Measurements from ENCODE around the gene MRPL46.

Gene MRPL46

DNA sequence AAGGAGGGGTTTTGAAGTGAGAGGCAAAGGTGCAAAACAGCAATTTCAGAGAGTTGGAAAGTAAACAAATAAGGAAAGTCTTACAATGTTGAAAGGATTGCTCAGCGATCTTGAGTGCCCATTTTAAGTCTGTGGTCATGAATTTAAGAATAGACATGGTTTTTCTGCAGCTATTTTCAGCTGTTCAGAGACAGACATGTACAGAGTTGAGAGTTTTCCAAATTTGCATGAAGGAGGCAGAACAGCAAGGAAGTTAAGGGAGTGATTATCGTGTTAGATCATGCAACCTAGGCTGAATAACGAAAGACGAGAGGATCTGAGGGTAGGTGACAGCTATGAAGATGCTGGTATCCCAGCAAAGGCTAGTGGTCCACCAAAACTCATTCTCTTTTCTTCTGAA lies 42.1 kb upstream of the MRPL46 start:
- DNase-seq (ENCODE audit: extremely low spot score): no peak
- ChIA-PET POLR2A (no interaction called here), CTCF (interaction anchor here (1.6 to 2.0 kb wide), 2 partner anchors 10 to 13 kb away, joined by 3 to 4 read pairs; no protein-coding TSS in a partner anchor)
- TF ChIP-seq, protein P1, sequence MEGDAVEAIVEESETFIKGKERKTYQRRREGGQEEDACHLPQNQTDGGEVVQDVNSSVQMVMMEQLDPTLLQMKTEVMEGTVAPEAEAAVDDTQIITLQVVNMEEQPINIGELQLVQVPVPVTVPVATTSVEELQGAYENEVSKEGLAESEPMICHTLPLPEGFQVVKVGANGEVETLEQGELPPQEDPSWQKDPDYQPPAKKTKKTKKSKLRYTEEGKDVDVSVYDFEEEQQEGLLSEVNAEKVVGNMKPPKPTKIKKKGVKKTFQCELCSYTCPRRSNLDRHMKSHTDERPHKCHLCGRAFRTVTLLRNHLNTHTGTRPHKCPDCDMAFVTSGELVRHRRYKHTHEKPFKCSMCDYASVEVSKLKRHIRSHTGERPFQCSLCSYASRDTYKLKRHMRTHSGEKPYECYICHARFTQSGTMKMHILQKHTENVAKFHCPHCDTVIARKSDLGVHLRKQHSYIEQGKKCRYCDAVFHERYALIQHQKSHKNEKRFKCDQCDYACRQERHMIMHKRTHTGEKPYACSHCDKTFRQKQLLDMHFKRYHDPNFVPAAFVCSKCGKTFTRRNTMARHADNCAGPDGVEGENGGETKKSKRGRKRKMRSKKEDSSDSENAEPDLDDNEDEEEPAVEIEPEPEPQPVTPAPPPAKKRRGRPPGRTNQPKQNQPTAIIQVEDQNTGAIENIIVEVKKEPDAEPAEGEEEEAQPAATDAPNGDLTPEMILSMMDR (IDR thresholded peaks at IDR 0.05; ENCODE audit: control extremely low read depth, extremely low read depth, low read depth, missing control alignments): no peak

DNA sequence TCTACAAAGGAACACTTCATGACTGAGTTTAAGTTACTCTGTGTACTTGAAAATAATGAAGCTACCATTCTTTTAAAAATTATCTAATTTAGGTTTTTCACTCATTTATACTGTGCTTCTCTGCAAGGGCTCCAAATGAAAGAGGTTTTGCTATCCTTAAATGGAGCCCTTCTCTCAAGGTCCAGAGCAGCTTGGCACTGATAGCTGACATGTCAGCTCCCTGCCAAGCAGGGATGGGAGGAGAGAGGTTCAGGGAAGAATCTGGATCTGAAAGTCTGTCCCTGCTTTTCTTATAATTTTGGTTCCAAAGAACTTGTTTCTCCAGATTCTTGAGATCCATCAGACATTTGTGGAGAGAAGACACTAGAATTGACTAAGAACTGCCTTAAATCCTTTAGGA lies 39.4 kb upstream of the MRPL46 start:
- POLR2A ChIA-PET: no interaction called here
- CTCF ChIA-PET: interaction anchor here (1.0 to 2.5 kb wide), 5 partner anchors 10 to 37 kb away, joined by 3 to 8 read pairs (median 3); no protein-coding TSS in a partner anchor
- no peak for DNase-seq (ENCODE audit: extremely low spot score)
- TF ChIP-seq, protein P1 (IDR thresholded peaks at IDR 0.05; ENCODE audit: control extremely low read depth, extremely low read depth, low read depth, missing control alignments): no peak

DNA sequence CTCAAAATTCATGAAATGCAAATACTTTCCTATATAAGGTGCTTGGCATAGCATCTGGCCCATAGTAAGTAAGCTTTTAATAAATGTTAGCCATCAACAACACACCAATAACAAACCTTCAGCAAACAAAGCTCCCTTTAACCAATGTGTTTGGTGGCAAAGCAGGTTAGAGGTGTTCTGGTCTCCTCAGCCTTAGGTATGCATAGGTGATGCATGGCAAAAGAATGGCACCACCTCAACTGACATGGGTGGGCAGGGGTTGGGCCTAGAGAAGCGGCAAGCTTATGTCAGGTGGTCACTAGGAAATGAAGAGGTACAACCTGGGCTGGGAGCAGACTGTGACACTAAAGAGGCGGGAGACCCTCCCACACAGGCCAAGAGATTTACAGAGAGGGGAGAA lies 38.5 kb upstream of the MRPL46 start:
- DNase-seq (ENCODE audit: extremely low spot score): no peak
- ChIA-PET CTCF (interaction anchor here (1.1 to 1.5 kb wide), 3 partner anchors 11 to 13 kb away, joined by 3 to 7 read pairs (median 3); no protein-coding TSS in a partner anchor), POLR2A (no interaction called here)
- TF ChIP-seq, protein P1 (IDR thresholded peaks at IDR 0.05; ENCODE audit: control extremely low read depth, extremely low read depth, low read depth, missing control alignments): no peak

DNA sequence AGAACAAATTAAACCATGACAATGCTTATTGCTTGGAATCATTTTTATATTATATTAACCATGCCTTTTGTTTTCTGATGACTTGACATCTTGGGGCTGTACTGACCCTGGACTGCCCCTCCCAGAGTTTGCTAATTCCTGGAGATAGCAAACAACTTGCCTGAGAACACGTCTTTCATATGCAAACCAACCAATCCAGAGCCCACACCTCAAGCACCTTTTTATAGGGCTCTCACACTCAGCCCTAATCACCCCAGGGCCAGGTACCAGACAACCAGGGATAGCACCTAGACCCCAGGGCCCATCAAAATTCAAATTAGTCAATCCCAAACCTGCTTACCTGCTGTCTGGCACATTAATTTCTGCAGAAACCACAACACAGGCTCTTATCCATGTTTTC lies 37.3 kb upstream of the MRPL46 start:
- DNase-seq (ENCODE audit: extremely low spot score): no peak
- TF ChIP-seq, protein P1 (IDR thresholded peaks at IDR 0.05; ENCODE audit: control extremely low read depth, extremely low read depth, low read depth, missing control alignments): no peak
- CTCF ChIA-PET: no interaction called here
- POLR2A ChIA-PET: no interaction called here

DNA sequence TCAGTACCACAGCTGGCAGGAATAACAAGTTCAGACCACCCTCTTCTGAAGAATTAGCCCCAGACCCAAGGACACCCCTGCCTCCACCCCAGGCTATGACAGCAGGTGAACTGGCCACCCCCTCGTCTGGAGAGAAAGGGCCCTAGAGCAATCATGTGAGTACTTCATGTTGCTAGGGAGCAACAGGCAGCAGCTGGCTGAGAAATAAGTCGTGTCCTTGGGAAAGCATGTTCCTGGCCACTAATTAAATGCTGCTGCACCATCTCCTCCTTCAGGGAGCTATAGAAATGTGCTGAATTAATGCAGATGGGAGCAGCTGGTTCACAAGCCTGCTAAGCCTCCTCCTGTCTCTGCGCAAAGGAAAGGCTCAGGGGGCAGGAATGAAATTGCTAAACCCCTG lies 31.8 kb upstream of the MRPL46 start:
- no peak for DNase-seq (ENCODE audit: extremely low spot score)
- ChIA-PET CTCF (interaction anchor here (1.1 kb wide), 1 partner anchor 12 kb away, joined by 4 read pairs; no protein-coding TSS in a partner anchor), POLR2A (no interaction called here)
- TF ChIP-seq, protein P1 (IDR thresholded peaks at IDR 0.05; ENCODE audit: control extremely low read depth, extremely low read depth, low read depth, missing control alignments): no peak

DNA sequence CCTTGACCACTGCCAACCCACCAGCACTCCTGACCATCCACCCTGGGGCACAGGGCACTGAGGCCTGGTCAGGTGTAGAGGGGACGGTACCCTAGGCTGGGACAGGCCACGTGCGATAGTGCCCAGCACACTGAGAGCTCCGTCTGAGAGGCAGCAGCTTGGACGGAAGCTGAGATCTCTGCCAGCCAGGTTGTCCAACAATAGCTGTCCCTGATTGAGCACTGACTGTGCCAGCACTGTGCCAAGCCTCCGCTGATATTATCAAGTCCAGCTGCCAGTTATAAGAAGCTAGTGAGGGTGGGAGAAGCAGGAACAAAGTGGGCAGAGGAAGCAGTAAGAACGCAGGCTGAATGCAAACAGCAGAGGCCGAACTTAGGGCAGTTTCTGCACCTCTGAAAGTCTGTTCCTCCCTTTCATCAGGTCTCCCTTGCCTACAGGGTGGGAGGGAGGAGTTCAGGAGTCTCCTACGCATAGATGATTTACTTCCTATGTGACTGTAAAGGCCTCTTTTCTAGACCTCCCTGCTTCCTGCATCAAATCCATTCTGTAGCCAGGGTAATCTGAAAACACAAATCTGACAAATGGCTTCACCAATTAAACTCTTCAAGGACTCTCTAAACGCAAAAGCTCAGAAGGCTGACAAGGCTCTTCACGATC lies 30.0 kb upstream of the MRPL46 start:
- no peak for DNase-seq (ENCODE audit: extremely low spot score)
- TF ChIP-seq, protein P1 (IDR thresholded peaks at IDR 0.05; ENCODE audit: control extremely low read depth, extremely low read depth, low read depth, missing control alignments): no peak
- POLR2A ChIA-PET: no interaction called here
- CTCF ChIA-PET: interaction anchor here (1.0 kb wide), 1 partner anchor 46 kb away, joined by 3 read pairs; no protein-coding TSS in a partner anchor

Measured in GM10248 (cell line).